NCI-H1694 treated with DMSO at 0.1 percent for 48 hours (cell line): ENCODE data around the gene GTPBP10.

ENCODE experiments used
- DNase-seq: peaks from one replicate; lab custom pipeline; 2025; lab: John Stamatoyannopoulos, UW

Gene GTPBP10

DNA sequence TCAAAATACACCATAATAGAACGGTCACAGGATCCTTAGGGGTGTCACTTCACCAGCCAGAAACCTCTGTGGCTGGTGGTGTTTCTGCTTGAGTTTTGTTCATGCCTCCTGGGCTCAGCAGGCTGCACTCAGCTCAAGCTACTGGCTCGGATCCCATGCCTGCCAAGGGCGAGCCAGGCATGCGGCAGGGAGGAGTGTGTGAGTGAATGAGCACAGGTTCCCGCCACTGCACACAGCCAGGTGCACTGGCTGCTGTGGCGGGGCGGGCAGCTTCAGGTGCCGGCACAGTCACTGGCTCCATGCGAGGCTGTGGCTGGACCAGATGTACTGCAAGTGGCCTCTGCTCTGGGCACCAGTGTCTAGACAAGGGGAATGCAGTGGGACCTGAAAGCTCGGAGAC, 86.2 kb downstream of the GTPBP10 start:
- DNase-seq, result no peak

- DNase-seq, result no peak
These were observed 86.7 kb downstream of the GTPBP10 start for GRCh38 chr7:90433221-90433620.
